GM12878 (cell line): ENCODE measurements around the gene SLC39A1.

Source experiments
- FOXK2 ChIP-seq: fragments of 450-650 bp; IDR thresholded peaks from 2 replicates; pipeline ENCODE4 v1.6.1; 2017; ENCODE audit warnings: mild to moderate bottlenecking, moderate library complexity
- MXI1 ChIP-seq: fragments of 150-350 bp; IDR thresholded peaks from 2 replicates; pipeline ENCODE4 v1.6.1; 2011; ENCODE audit warnings: low read depth, mild to moderate bottlenecking, inconsistent platforms, low read length, improper control_type of control experiment
- NBN ChIP-seq: fragments of 450-650 bp; IDR thresholded peaks from 2 replicates; pipeline ENCODE4 v1.6.1; 2016
- TAF1 ChIP-seq: IDR thresholded peaks from 2 replicates; pipeline ENCODE4 v1.6.1; 2011; ENCODE audit warnings: mild to moderate bottlenecking, low read depth, low read length, borderline replicate concordance
- TBL1XR1 ChIP-seq: IDR thresholded peaks from 2 replicates; pipeline ENCODE4 v1.6.1; 2012; ENCODE audit warnings: low read depth, low read length, improper control_type of control experiment
- TF ChIP-seq, protein P1 (sequence below), 3 experiments: IDR thresholded peaks in 2 of 3; conservative IDR thresholded peaks in 1 of 3; 2 replicates each; pipeline ENCODE4 v1.5.1; 2011; ENCODE audit warnings: low read depth in 3 of 3, low read length in 3 of 3, mild to moderate bottlenecking in 3 of 3, control low read depth in 2 of 3, moderate library complexity in 2 of 3, inconsistent platforms in 1 of 3, mixed read lengths in 1 of 3; ENCODE audit not compliant: control insufficient read depth in 2 of 3, insufficient read depth in 1 of 3; ENCODE audit errors: extremely low read depth in 1 of 3
- TF ChIP-seq, protein P2 (sequence below): fragments of 450-650 bp; IDR thresholded peaks from 2 replicates; pipeline ENCODE4 v1.6.1; 2017; ENCODE audit warnings: mild to moderate bottlenecking
- TF ChIP-seq, protein P3 (sequence below): IDR thresholded peaks from 2 replicates; pipeline ENCODE4 v1.6.1; 2011; ENCODE audit warnings: borderline replicate concordance, low read depth, mild to moderate bottlenecking, moderate library complexity, low read length; ENCODE audit not compliant: insufficient read depth, poor library complexity, severe bottlenecking

DNA sequence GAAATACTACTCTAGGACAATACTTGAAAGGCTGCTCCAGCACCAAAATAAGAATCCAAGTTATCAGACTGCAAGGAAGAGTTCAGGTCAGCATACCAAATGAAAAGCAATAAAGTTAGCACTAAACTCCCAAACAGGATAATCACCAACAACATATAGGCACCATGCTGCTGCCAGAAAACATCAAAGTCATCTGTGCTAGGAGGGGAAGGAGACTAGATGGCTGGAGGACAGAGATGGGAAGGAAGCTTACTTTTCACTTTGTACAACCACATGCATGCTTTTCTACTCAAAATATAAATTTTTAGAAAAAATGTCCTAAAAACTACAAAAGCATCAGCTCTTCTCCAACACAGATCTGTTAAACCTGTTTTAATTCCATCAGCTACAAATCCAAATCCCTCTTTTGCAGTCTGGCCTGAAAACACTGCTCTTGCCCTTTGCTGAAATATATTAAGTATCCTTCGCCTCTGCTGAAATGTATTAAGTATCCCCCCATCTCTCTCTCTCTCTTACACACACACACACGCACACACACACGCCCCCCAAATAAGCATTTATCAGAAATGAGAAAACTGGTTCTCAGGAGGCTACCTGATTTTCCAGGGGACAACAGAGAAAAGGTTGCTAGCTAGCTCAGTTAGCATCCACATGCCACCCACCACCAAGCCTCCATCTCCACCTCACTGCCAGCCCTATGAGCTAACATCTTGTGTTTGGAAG, 42.1 kb downstream of the SLC39A1 start:
- TF ChIP-seq, protein P1, sequence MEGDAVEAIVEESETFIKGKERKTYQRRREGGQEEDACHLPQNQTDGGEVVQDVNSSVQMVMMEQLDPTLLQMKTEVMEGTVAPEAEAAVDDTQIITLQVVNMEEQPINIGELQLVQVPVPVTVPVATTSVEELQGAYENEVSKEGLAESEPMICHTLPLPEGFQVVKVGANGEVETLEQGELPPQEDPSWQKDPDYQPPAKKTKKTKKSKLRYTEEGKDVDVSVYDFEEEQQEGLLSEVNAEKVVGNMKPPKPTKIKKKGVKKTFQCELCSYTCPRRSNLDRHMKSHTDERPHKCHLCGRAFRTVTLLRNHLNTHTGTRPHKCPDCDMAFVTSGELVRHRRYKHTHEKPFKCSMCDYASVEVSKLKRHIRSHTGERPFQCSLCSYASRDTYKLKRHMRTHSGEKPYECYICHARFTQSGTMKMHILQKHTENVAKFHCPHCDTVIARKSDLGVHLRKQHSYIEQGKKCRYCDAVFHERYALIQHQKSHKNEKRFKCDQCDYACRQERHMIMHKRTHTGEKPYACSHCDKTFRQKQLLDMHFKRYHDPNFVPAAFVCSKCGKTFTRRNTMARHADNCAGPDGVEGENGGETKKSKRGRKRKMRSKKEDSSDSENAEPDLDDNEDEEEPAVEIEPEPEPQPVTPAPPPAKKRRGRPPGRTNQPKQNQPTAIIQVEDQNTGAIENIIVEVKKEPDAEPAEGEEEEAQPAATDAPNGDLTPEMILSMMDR (IDR thresholded peaks at IDR 0.05 in 2 of 3, conservative IDR thresholded peaks at IDR 0.05 in 1 of 3; ENCODE audit: control insufficient read depth in 2 of 3, extremely low read depth in 1 of 3, insufficient read depth in 1 of 3, low read depth in 3 of 3, low read length in 3 of 3), result no peak
- TF ChIP-seq TBL1XR1 (no peak), TAF1 (no peak), MXI1 (no peak), FOXK2 (no peak), NBN (no peak)
- TF ChIP-seq, protein P2, sequence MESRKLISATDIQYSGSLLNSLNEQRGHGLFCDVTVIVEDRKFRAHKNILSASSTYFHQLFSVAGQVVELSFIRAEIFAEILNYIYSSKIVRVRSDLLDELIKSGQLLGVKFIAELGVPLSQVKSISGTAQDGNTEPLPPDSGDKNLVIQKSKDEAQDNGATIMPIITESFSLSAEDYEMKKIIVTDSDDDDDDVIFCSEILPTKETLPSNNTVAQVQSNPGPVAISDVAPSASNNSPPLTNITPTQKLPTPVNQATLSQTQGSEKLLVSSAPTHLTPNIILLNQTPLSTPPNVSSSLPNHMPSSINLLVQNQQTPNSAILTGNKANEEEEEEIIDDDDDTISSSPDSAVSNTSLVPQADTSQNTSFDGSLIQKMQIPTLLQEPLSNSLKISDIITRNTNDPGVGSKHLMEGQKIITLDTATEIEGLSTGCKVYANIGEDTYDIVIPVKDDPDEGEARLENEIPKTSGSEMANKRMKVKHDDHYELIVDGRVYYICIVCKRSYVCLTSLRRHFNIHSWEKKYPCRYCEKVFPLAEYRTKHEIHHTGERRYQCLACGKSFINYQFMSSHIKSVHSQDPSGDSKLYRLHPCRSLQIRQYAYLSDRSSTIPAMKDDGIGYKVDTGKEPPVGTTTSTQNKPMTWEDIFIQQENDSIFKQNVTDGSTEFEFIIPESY, result no peak
- TF ChIP-seq, protein P3, sequence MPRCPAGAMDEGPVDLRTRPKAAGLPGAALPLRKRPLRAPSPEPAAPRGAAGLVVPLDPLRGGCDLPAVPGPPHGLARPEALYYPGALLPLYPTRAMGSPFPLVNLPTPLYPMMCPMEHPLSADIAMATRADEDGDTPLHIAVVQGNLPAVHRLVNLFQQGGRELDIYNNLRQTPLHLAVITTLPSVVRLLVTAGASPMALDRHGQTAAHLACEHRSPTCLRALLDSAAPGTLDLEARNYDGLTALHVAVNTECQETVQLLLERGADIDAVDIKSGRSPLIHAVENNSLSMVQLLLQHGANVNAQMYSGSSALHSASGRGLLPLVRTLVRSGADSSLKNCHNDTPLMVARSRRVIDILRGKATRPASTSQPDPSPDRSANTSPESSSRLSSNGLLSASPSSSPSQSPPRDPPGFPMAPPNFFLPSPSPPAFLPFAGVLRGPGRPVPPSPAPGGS, result no peak
